GM19324 (cell line): ENCODE measurements around the gene TH.

ENCODE experiments used
- ATAC-seq: cut with Tn5 transposase; IDR thresholded peaks from one replicate; pipeline ENCODE4 v1.9.1; 2021; ENCODE audit warnings: mild to moderate bottlenecking, moderate library complexity; ENCODE audit not compliant: unreplicated experiment, low FRiP score

The TH gene

GRCh38 chr11:2164861-2165555, 6.6 kb downstream of the TH start:
- ATAC-seq = no peak

DNA sequence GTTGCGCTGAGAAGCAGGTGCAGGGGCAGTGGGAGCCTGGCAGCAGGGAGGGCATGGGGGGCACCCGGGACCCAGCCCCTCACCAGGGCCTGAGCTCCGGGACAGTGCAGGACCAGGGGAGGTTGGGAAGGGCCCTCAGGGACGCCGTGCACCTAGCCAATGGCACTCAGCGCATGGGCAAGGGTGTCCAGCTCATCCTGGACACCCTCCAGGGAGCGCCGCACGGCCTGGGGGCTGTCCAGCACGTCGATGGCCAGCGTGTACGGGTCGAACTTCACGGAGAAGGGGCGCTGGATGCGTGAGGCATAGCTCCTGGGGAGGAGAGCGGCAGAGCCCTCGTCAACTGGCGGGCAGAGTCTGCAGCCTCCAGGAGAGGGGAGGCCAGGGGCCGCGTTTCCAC, 7.5 kb downstream of the TH start:
- no peak for ATAC-seq

GRCh38 chr11:2163428-2163978, 8.1 kb downstream of the TH start:
- ATAC-seq = no peak

- no peak for ATAC-seq
These were observed 10.8 kb downstream of the TH start, which contains the start of gene INS for GRCh38 chr11:2160736-2161259. Gene INS (minus strand): TSS chr11:2161209. CDS start chr11:2160971, 238 bp downstream.

DNA sequence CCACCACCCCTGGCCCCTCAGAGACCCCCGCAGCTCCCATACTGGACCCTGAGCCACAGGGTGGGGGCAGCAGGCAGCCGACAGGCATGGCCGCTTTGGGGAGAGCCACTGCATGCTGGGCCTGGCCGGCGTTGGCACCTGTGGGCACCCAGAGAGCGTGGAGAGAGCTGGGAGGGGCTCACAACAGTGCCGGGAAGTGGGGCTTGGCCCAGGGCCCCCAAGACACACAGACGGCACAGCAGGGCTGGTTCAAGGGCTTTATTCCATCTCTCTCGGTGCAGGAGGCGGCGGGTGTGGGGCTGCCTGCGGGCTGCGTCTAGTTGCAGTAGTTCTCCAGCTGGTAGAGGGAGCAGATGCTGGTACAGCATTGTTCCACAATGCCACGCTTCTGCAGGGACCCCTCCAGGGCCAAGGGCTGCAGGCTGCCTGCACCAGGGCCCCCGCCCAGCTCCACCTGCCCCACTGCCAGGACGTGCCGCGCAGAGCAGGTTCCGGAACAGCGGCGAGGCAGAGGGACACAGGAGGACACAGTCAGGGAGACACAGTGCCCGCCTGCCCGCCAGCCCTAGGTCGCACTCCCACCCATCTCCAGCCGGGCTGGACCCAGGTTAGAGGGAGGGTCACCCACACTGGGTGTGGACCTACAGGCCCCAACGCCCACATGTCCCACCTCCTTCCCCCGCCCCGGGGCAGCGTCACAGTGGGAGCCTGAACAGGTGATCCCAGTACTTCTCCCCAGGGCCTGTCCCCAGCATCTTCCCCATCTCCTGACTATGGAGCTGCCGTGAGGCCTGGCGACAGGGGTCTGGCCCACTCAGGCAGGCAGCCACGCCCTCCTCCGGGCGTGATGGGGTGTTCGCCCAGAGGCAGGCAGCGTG, 11.8 kb downstream of the TH start:
- no peak for ATAC-seq

DNA sequence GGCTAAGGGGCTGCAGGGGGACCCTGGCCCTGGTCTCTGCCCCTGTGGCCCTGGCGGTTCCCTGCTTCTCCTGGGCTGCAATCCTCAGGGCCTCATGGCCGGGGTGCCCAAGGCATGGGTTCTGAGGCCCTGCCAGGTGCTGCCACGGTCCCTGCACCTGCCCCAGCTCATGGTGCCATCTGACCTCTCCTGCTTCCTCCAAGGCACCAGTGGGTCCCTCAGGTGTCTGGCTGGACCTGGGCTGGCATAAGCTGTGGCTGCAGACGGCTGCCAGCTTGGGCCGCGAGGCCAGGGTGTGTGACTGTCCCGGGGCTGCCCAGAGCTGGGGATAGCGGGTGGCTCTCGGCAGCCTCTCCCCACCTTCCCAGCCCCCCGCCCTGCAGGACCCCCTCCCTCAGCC, 12.6 kb downstream of the TH start:
- ATAC-seq = no peak

DNA sequence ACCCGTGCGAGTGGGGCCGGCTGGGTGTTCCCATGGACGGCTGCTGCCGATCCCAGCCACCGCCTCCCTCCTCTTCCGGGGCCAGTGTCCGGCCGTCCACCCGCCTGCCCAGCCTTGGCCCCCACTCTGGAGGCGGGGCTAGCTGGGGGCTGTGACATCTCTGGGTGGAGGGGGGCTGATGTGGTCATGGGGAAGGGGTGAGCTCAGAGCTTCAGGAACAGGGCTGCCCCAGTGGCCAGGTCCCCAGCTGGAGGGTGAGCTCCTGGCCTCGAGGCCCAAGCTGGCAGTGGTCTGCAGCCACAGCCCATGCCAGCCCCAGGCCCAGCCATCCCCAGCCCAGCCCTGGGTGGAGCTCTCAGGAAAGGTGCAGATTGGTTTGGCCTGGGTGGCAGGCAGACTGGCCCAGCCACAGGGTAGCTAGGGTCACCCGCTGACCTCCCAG, 13.3 kb downstream of the TH start:
- no peak for ATAC-seq

DNA sequence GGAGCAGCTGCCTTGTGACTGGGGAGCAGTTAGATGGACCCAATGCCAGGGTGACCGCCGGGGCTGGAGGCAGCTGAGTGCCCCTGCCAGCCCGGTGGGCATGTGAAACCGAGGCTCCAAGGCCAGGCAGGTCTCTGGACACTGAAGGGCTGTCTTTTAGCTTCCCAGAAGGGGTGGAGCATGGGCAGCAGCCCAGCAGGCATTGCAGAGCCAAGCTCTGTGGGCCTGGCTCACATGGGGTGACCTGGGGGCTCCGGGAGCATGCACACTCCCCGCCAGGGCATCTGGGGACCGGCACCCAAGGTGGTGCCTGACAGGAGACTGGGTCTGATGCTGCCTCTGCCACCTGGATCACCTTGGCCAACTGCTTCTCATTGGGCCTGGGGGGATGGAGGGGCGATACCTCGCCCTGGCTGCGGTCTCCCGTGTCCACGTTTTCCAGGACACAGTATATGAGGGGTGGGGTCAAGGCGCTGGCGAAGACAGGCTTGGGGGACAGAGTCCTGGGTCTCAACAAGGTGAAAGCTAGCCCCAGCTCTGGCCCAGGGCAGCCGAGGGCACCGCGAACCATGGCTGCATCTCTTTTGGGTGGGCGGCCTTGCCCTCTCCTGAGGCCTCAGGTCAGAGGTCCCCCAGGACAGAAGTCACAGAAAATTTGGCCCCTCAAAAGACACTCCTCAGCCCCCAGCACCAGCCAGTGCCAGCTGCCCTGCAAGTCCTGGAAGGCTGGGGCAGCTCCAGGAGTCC, 14.1 kb downstream of the TH start:
- ATAC-seq = no peak

DNA sequence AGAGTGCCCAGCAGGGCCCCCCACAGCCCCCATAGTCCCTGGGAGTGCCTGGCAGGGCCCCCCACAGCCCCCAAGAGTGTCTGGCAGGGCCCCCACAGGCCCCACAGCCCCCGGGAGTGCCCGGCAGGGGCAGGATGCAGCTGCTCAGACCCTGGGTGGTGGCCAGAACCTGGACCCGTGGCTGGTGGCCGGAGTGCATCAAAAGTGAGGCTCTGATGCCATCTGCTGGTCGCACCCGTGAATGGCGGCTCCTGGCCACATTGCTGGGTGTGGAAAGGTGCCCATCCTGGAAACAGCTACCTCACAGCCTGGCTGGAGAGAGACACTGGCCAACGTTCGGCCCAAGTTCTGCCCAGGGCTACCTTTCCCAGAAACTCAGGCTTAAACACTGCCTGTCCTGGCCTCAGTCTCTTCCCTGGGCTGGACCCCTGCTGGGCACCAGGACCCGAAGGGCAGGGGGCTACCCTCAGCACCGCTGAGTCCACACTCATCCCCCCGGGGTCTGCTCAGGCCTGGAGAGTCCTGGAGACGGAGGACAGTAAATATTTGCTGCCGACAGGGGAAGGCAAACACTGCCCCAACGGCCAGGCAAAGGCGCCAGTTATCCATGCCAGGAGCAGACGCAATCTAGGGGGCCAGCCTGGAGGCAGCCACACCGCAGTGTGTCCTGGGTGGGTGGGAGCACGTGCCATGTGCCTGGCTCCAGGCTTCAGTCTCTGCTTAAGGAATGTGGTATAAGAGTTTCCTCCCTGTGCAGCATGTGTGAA, 15.0 kb downstream of the TH start:
- ATAC-seq = no peak

GRCh38 chr11:2155511-2155910, 16.1 kb downstream of the TH start:
- no peak for ATAC-seq

GRCh38 chr11:2154889-2155288, 16.7 kb downstream of the TH start:
- ATAC-seq = no peak

DNA sequence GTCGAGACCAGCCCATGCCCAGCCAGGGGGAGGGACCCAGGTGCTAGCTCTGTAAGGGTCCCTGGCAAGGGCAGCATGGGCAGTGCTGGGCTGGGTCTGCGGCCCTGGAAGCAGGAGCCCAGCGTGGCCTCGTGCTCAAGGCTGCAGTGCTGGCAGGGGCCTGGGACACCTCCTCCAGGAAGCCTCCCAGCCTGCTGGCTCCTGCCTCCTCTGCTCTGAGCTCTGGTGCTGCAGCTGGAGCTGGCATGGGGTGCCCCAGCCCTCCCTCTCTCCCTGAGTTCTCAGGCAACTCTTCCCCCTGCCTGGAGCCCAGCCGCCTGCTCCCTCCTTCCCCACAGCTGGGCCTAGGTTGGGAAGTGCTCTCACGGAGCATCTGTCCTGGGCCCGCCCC, 17.4 kb downstream of the TH start:
- ATAC-seq = no peak

- no peak for ATAC-seq
These were observed 17.9 kb downstream of the TH start for GRCh38 chr11:2153581-2154194.

DNA sequence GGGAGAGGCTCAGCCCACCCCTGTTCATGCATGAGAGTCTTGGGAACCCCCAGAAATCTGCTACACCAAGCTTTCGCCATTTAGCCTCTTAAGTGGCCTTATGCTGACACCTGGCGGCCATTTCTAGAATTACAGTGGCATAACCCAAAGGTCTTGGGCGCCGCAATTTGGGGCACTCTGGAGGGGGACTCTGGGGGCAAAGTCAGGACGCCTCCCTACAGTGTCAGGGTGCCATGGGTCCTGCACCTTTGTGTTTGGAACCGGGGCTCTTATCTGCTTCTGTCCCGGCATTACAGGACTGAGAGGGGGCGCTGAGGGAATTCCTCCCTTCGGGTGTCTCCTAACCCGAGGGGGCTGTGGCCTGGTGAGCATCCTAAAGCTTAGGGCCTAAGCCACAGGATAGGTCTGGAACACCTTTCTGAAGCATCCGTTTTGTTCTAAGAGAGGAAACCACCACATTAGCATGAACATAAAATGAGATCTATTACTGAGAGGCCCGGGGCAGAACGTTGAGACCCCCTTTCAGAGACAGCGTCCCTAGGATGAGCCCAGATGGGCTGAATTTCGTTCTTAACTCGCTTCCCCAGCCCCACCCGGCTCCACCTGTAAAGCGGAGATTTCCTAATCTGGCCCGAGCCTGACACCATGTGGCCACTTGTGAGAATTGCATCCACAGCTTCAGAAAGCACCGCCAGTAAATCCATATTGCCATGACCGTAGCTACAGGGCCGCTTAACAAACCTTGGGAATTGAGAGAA, 19.9 kb downstream of the TH start:
- no peak for ATAC-seq

- ATAC-seq = no peak
These were observed 21.5 kb downstream of the TH start for GRCh38 chr11:2149864-2150847.

DNA sequence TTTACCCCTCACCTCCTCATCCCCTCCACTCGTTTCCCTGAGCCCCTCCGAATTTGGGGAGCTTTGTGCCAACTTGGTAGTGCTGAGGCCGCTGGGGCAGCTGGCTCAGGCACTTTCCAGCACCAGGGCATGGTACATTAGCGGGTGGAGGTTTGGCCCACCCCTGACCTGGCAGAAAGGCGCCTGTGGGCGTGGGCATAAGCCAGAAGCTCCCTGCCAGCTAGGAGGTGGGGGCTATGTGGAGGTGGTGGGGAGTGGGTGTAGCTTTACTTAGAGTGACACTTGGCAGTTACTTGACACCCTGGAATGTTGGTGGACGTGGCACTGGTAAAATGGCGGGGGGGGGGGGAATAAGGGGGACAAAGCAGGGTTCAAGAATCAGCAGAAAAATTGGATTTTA, 22.2 kb downstream of the TH start:
- ATAC-seq = no peak

DNA sequence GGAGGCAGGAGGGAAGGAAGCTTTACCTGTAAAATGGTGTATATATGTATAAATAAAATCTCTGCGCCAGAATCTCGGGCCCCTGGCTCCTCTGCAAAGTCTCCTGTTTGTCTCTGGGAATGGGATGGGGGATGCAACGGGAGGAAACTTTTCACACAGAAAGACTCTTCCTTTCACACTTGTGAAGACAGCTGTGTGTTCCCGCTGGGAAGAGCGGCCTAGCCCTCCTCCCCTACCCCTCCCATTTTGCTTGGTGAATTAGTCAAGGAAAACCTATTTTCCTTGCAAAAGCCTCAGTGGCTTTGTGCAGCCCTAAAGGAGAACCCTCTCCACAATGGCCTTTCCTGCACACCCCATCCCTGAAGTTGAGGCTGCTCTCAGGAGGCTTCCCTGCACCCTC, 23.0 kb downstream of the TH start:
- no peak for ATAC-seq

GRCh38 chr11:2147391-2147790, 24.2 kb downstream of the TH start:
- ATAC-seq = no peak
